ENCODE measurements around the gene ASCL2.

Gene ASCL2

GRCh38 chr11:2233693-2234455, 36.5 kb downstream of the ASCL2 start:
- no peak for DNase-seq (ENCODE audit: low spot score)

DNA sequence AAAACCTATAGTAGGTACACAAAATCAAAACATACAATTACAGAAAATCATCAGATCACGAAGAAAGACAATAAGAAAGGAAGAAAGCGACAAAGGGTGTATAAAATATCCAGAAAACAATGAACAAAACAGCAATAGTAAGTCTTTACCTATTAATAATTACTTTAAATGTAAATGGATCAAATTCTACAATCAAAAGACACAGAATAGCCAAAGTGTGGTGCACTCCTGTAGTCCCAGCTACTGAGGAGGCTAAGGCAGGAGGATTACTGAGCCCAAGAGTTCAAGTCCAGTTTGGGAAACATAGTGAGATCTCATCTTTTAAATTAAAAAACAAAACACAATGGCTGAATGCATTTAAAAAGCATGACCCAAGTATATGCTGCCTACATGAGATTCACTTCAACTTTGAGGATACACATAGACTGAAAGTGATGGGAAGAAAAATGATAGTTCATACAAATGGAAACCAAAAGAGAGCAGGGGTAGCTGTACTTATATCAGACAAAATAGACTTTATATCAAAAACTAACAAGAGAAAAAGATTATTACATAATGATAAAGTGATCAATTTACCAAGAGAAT, 40.6 kb downstream of the ASCL2 start:
- DNase-seq (ENCODE audit: low spot score), result no peak

DNA sequence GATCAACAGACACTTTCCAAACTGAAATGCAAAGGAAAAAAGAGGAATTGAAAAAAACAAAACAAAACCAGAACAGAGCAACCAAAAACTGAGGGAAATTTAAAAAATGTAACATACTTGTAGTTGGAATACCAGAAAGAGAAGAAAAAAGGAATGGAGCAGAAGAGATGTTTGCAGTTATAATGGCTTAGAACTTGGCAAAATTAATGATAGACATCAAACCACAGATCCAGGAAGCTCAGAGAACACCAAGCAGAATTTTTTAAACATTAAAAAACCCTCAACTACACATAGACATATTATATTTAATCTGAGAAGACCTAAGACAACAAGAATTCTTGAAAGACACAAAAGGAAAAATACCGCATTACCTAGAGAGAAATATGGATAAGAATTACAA, 46.1 kb downstream of the ASCL2 start:
- no peak for DNase-seq (ENCODE audit: low spot score)

GRCh38 chr11:2223153-2223794, 47.1 kb downstream of the ASCL2 start:
- DNase-seq (ENCODE audit: low spot score), result no peak

DNA sequence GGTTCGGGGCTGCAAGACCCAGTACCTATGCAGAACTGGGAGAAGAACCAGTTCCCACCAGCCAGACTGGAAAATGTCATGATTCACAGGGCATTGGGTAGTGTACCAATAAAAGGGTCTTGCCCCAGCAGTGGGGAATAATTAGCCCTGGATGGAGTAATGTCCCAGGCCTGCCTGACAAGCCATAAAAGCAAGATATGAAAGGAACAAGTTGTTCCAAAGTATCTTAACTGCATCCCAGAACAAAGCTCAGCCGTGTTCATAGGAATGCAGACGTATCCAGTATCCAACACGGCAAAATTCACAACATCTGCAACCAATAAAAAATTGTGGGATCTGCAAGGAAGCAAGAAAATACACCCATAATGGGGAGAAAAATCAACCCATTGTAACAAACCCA, 47.9 kb downstream of the ASCL2 start:
- DNase-seq (ENCODE audit: low spot score), result no peak

DNA sequence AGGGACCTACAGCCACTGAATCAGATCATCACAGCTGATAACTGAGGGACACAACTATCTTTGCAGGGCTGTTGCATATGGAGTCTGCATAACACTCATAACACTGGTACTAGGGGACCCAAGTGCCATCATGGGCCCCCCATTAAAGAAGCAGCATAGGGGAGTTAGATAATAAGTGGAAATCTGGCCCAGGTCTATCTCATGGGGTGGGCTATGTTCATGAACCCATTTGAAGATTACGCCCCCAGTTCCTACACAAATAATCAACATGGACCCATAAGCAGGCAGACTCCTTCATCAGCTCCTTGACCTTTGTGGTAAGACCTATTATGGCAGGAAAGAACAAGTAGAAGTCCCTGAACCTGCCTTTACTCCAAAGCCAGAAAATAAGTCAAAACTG, 48.8 kb downstream of the ASCL2 start:
- DNase-seq (ENCODE audit: low spot score), result no peak

- DNase-seq (ENCODE audit: low spot score), result no peak
Measured at GRCh38 chr11:2221024-2221423, 49.4 kb downstream of the ASCL2 start.

- DNase-seq (ENCODE audit: low spot score), result no peak
Measured at GRCh38 chr11:2220173-2220771, 50.1 kb downstream of the ASCL2 start.

DNA sequence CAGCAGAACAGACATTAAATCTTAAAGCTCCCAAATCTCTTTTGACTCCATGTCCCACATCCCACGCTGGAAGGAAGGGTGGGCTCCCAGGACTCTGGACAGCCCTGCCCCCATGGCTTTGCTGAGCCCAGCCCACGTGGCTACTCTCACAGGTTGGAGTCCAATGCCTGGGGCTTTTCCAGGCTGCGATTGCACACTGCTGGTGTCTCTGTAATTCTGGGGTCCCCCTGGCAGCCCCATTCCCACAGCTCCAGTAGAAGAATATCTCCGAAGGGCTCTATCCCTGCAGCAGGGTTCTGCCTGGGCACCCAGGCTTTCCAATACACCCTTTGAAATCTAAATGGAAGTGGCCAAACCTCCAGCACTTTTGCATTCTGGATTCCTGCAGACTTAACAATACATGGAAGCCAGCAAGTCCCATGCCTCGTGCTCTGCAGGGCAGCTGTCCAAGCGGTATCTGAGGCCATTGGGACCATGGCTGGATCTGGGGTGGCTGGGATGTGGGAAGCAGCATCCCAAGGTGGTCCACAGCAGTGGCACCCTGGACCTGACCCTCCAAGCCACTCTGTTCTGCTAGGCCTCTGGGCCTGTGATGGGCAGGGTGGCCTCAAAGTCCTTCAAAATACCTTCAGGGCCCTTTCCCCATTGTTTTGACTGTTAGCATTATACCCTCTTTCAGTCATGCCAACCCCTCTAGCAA, 50.9 kb downstream of the ASCL2 start:
- no peak for DNase-seq (ENCODE audit: low spot score)

Data from Ammon's horn (tissue), 1 donor.